GM12874 (cell line): ENCODE measurements around the gene KLHL18.

Experiments
- CTCF ChIP-seq: IDR thresholded peaks from 2 replicates; pipeline ENCODE4 v1.5.1; 2011; ENCODE audit warnings: low read depth, mild to moderate bottlenecking, control low read depth, low read length, moderate library complexity; ENCODE audit not compliant: insufficient read depth

The KLHL18 gene

DNA sequence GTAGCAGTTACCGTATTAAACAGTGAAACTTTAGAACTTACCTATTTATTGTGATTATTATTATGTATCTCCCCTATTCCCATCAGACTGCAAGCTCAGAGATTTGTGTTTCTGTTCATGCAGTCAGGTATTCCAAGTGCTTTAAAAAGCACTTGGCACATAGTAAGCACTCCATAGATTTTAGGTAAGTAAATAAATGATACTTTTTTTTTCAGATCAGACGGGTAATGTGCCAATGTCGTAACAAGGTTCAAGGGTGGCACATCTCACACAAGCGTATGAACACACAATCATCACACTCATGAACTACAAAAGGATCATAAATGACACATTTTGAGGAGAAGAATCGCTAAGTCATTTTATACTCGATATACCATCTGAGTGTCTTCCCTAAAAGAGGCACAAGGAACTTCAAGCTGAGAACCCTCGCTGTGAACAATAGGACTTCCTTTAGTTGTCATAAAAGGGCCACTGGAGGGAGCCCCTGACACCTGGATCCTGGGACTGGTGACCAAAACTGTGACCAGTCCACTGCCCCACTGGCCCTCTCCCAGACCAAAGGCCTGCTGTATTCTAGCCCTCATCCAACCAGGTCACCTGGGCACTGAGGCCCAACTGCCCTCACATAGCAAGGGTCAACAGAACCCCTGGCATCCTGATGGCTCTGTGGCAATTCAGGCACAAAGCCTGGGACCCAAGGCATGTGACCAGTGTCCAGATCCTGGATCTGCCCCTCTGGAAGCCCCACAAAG, 32.3 kb upstream of the KLHL18 start:
- TF ChIP-seq CTCF: peak; percentile 42

DNA sequence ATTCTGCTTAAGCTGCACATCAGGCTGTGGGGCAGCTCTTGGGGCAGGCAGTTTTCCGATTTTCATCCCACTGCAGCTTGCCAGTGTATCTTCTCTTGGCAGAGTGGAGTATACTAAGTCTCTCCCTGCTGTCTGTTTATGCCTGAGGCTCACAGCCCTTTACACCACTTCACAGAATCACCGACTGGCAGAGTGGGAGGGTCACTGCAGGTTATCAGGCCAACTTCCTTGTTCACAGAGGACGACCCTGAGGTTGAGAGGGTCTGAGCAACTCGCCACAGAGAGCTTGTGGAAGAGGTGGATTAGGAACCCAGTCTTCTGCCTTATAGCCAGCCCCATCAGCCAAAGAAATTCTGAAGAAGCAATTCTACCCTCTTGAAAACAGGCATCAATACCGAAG, 31.1 kb upstream of the KLHL18 start:
- no peak for TF ChIP-seq CTCF

- no peak for TF ChIP-seq CTCF
These were observed 23.6 kb upstream of the KLHL18 start for GRCh38 chr3:47259114-47259513.

- TF ChIP-seq CTCF: no peak
These were observed 22.1 kb upstream of the KLHL18 start for GRCh38 chr3:47260605-47261004.

DNA sequence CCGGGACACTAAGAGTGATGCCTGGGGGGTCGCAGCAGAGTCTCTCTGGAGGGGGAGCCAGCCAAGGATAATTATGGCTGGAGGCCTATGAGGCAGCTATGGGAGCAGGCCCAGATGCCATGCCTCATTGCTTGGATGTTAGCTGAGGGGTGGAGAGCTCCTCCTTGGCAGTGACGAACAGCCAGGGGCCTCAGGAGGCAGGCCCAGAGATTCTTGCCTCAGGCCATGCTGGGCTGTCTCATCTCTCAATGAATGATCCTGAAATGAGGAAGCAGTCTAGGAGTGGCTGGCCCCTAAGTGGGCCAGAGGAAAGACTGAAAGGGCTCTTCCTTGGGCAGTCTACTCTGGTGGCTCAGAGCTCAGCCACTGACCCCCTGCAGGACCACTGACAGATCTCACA, 21.4 kb upstream of the KLHL18 start:
- no peak for TF ChIP-seq CTCF

DNA sequence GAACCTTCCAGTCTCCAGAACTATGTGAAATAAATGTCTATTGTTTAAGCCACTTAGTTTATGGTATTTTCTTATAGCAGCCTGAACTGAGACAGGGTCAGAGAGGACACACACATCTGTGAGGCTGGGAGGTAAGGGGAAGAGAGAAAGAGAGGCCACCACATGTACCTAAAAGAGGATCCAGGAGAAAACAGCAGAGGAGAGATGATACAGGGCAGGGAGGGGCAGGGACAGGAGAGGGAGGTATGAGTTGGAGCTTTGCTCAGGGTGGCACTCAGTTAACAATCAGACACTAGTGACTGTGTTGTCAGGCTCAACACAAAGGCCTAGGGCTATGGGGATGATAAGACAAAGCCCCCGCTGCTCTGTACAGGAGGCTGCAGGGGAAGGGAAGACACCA, 17.7 kb upstream of the KLHL18 start:
- TF ChIP-seq CTCF: no peak

GRCh38 chr3:47265725-47266428, 16.9 kb upstream of the KLHL18 start:
- no peak for TF ChIP-seq CTCF
